GM12878 (cell line): ENCODE measurements around the gene TOX2. TPM values are rescaled to one million over a fixed set of nuclear protein-coding genes. Genes with fewer than 3 reads are reported as not detected.

Source experiments
- ASH2L ChIP-seq: fragments of 300-600, 200-600 bp; sonication (generic); IDR thresholded peaks from 2 replicates; pipeline ENCODE4 v1.6.1; 2017; ENCODE audit warnings: low read depth, mild to moderate bottlenecking, borderline replicate concordance
- ATF7 ChIP-seq: fragments of 450-650 bp; IDR thresholded peaks from 2 replicates; pipeline ENCODE4 v1.6.1; 2016; ENCODE audit warnings: low read depth, mild to moderate bottlenecking
- BCLAF1 ChIP-seq: fragments of 450-650 bp; IDR thresholded peaks from 2 replicates; pipeline ENCODE4 v1.6.1; 2017; ENCODE audit warnings: antibody characterized with exemption, mild to moderate bottlenecking, moderate library complexity
- CTCF ChIP-seq, 3 experiments: IDR thresholded peaks in 2 of 3; conservative IDR thresholded peaks in 1 of 3; 2 replicates each; pipeline ENCODE4 v1.5.1; 2011; ENCODE audit warnings: low read depth in 3 of 3, low read length in 3 of 3, mild to moderate bottlenecking in 3 of 3, control low read depth in 2 of 3, moderate library complexity in 2 of 3, inconsistent platforms in 1 of 3, mixed read lengths in 1 of 3; ENCODE audit not compliant: control insufficient read depth in 2 of 3, insufficient read depth in 1 of 3; ENCODE audit errors: extremely low read depth in 1 of 3
- ELK1 ChIP-seq: IDR thresholded peaks from 2 replicates; pipeline ENCODE4 v1.6.1; 2012; ENCODE audit warnings: low read depth, low read length, improper control_type of control experiment
- GABPA ChIP-seq: IDR thresholded peaks from 2 replicates; pipeline ENCODE4 v1.6.1; 2014; ENCODE audit warnings: antibody characterized with exemption, low read depth, mild to moderate bottlenecking, inconsistent platforms
- IKZF1 ChIP-seq: fragments of 450-650 bp; conservative IDR thresholded peaks from 2 replicates; pipeline ENCODE4 v1.6.1; 2017; ENCODE audit warnings: antibody characterized with exemption, mild to moderate bottlenecking
- MYC ChIP-seq: IDR thresholded peaks from 2 replicates; pipeline ENCODE4 v1.6.1; 2011; ENCODE audit warnings: mild to moderate bottlenecking, low read length, moderate library complexity, inconsistent platforms; ENCODE audit not compliant: insufficient read depth, insufficient replicate concordance, insufficient read length, severe bottlenecking
- NR2C1 ChIP-seq: fragments of 450-650 bp; IDR thresholded peaks from 2 replicates; pipeline ENCODE4 v1.6.1; 2017; ENCODE audit warnings: antibody characterized with exemption, mild to moderate bottlenecking, moderate library complexity
- PAX8 ChIP-seq: fragments of 450-650 bp; IDR thresholded peaks from 2 replicates; pipeline ENCODE4 v1.6.1; 2017; ENCODE audit warnings: mild to moderate bottlenecking, moderate library complexity
- PML ChIP-seq: IDR thresholded peaks from 2 replicates; pipeline ENCODE4 v1.6.1; 2012; ENCODE audit warnings: low read length, inconsistent platforms
- RUNX3 ChIP-seq: IDR thresholded peaks from 2 replicates; pipeline ENCODE4 v1.6.1; 2012; ENCODE audit warnings: low read length, inconsistent platforms
- SMARCA5 ChIP-seq: fragments of 450-650 bp; IDR thresholded peaks from 2 replicates; pipeline ENCODE4 v1.6.1; 2017; ENCODE audit warnings: mild to moderate bottlenecking
- SMC3 ChIP-seq: IDR thresholded peaks from 2 replicates; pipeline ENCODE4 v1.6.1; 2011; ENCODE audit warnings: low read length, improper control_type of control experiment, borderline replicate concordance
- TCF7 ChIP-seq: IDR thresholded peaks from 2 replicates; pipeline ENCODE4 v1.6.1; 2014; ENCODE audit warnings: antibody characterized with exemption, borderline replicate concordance
- ZBED1 ChIP-seq: IDR thresholded peaks from 2 replicates; pipeline ENCODE4 v1.6.1; 2016; ENCODE audit warnings: borderline replicate concordance
- ZSCAN29 ChIP-seq: fragments of 450-650 bp; IDR thresholded peaks from 2 replicates; pipeline ENCODE4 v1.6.1; 2017; ENCODE audit warnings: mild to moderate bottlenecking, moderate library complexity
- polyA plus RNA-seq, 11 experiments: library from polyadenylated mRNA; depleted of rRNA in 4 of 11; unstranded in 6 of 11; stranded (reverse) in 5 of 11; fragments of >200 nt; fragmentation: Nextera tagmentation in 4 of 11; fragmentation: Illumina TruSeq in 1 of 11; extraction: Ambion mirVana in 4 of 11; extraction: Trizol in 1 of 11; gene quantifications; 1 replicate in 1 of 11; 2 replicates in 10 of 11; pipeline versions ENCODE4 v1.2.1 to v1.2.3, GENCODE V29; 2011 to 2016; ENCODE audit warnings: inconsistent platforms in 2 of 11, missing spikeins in 2 of 11, low read depth in 1 of 11
- total RNA-seq, 4 experiments: library from RNA; depleted of rRNA in 3 of 4; stranded (reverse); fragments of >200 nt in 3 of 4; fragmentation: Illumina TruSeq in 1 of 4; extraction: Trizol in 1 of 4; gene quantifications; 2 replicates each; pipeline versions ENCODE4 v1.2.1 to v1.2.3, GENCODE V29; 2013 to 2021
- TF ChIP-seq, protein P1 (sequence below): fragments of 450-650 bp; IDR thresholded peaks from 2 replicates; pipeline ENCODE4 v1.6.1; 2017; ENCODE audit warnings: mild to moderate bottlenecking, low read depth, inconsistent platforms; ENCODE audit not compliant: poor library complexity, severe bottlenecking
- TF ChIP-seq, protein P2 (sequence below): IDR thresholded peaks from 2 replicates; pipeline ENCODE4 v1.6.1; 2011; ENCODE audit warnings: low read depth, low read length, improper control_type of control experiment, borderline replicate concordance
- TF ChIP-seq, protein P3 (sequence below): fragments of 450-650 bp; IDR thresholded peaks from 2 replicates; pipeline ENCODE4 v1.6.1; 2017; ENCODE audit warnings: borderline replicate concordance

TOX2 gene
- total and polyA plus RNA-seq, 10 of the 15 experiments (the other 5 are each of a cell fraction or from before 2014, with no cell fraction given) = 2.6 to 40.5 (median 7.9) TPM

- TF ChIP-seq RUNX3 = no peak
- TF ChIP-seq ZBED1 = no peak
- TF ChIP-seq, protein P1, sequence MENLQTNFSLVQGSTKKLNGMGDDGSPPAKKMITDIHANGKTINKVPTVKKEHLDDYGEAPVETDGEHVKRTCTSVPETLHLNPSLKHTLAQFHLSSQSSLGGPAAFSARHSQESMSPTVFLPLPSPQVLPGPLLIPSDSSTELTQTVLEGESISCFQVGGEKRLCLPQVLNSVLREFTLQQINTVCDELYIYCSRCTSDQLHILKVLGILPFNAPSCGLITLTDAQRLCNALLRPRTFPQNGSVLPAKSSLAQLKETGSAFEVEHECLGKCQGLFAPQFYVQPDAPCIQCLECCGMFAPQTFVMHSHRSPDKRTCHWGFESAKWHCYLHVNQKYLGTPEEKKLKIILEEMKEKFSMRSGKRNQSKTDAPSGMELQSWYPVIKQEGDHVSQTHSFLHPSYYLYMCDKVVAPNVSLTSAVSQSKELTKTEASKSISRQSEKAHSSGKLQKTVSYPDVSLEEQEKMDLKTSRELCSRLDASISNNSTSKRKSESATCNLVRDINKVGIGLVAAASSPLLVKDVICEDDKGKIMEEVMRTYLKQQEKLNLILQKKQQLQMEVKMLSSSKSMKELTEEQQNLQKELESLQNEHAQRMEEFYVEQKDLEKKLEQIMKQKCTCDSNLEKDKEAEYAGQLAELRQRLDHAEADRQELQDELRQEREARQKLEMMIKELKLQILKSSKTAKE = no peak
- TF ChIP-seq MYC = no peak
- TF ChIP-seq PML = no peak
- peak; percentile 42; the same call in 1 of the 2 replicates for TF ChIP-seq SMARCA5
- TF ChIP-seq, protein P2, sequence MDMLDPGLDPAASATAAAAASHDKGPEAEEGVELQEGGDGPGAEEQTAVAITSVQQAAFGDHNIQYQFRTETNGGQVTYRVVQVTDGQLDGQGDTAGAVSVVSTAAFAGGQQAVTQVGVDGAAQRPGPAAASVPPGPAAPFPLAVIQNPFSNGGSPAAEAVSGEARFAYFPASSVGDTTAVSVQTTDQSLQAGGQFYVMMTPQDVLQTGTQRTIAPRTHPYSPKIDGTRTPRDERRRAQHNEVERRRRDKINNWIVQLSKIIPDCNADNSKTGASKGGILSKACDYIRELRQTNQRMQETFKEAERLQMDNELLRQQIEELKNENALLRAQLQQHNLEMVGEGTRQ = no peak
- TF ChIP-seq TCF7 = no peak
- TF ChIP-seq ASH2L = no peak
- TF ChIP-seq NR2C1 = no peak
- no peak for TF ChIP-seq SMC3
- TF ChIP-seq GABPA = no peak
- no peak for TF ChIP-seq CTCF (IDR thresholded peaks at IDR 0.05 in 2 of 3, conservative IDR thresholded peaks at IDR 0.05 in 1 of 3; ENCODE audit: control insufficient read depth in 2 of 3, extremely low read depth in 1 of 3, insufficient read depth in 1 of 3, low read depth in 3 of 3, low read length in 3 of 3)
- TF ChIP-seq ELK1 = no peak
- peak; percentile 79 for TF ChIP-seq ATF7
- TF ChIP-seq IKZF1 = peak; percentile 73
- TF ChIP-seq ZSCAN29 = no peak
- TF ChIP-seq, protein P3, sequence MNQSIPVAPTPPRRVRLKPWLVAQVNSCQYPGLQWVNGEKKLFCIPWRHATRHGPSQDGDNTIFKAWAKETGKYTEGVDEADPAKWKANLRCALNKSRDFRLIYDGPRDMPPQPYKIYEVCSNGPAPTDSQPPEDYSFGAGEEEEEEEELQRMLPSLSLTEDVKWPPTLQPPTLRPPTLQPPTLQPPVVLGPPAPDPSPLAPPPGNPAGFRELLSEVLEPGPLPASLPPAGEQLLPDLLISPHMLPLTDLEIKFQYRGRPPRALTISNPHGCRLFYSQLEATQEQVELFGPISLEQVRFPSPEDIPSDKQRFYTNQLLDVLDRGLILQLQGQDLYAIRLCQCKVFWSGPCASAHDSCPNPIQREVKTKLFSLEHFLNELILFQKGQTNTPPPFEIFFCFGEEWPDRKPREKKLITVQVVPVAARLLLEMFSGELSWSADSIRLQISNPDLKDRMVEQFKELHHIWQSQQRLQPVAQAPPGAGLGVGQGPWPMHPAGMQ = no peak
- TF ChIP-seq PAX8 = no peak
- TF ChIP-seq BCLAF1 = no peak
These were observed 27.0 kb downstream of the TOX2 start (continued) for GRCh38 chr20:43941476-43942200.
